Spleen (tissue), 11 donors: Measurements from ENCODE around the gene F2RL3. TPM values are rescaled to one million over a fixed set of nuclear protein-coding genes. Genes with fewer than 3 reads are reported as not detected.

Source experiments
- DNase-seq: peaks from one replicate; pipeline ENCODE4 v3.0.0-alpha.2; 2020
- H3K27ac ChIP-seq, 8 donors: fragments of 200-600 bp; sonication (generic) in 7 of 8; 1 replicate in 4 of 8; 2 replicates in 4 of 8; pipeline versions ENCODE4 v1.5.0 to v1.8.0; 2016 to 2021; ENCODE audit warnings: inconsistent platforms in 4 of 8, mild to moderate bottlenecking in 4 of 8, moderate library complexity in 1 of 8
- H3K27me3 ChIP-seq, 7 donors: fragments of 200-600 bp; sonication (generic) in 6 of 7; replicated peaks in 1 of 7; 1 replicate in 4 of 7; 2 replicates in 3 of 7; pipeline versions ENCODE4 v1.5.0 to v1.8.0; 2016 to 2021; ENCODE audit warnings: inconsistent platforms in 3 of 7, mild to moderate bottlenecking in 1 of 7
- H3K36me3 ChIP-seq, 6 donors: fragments of 200-600 bp; sonication (generic) in 5 of 6; 1 replicate in 4 of 6; 2 replicates in 2 of 6; pipeline versions ENCODE4 v1.5.0 to v1.8.0; 2016 to 2021; ENCODE audit warnings: inconsistent platforms in 2 of 6
- H3K4me1 ChIP-seq, 6 donors: fragments of 200-600 bp; sonication (generic) in 5 of 6; 1 replicate in 3 of 6; 2 replicates in 3 of 6; pipeline versions ENCODE4 v1.5.0 to v1.8.0; 2016 to 2021; ENCODE audit warnings: inconsistent platforms in 3 of 6
- H3K4me3 ChIP-seq, 8 donors: fragments of 200-600 bp; sonication (generic) in 7 of 8; 1 replicate in 4 of 8; 2 replicates in 4 of 8; pipeline versions ENCODE4 v1.5.0 to v1.8.0; 2016 to 2021; ENCODE audit warnings: inconsistent platforms in 4 of 8, mild to moderate bottlenecking in 4 of 8, moderate library complexity in 2 of 8
- H3K9me3 ChIP-seq, 8 donors: fragments of 200-600 bp; sonication (generic) in 7 of 8; 1 replicate in 4 of 8; 2 replicates in 4 of 8; pipeline versions ENCODE4 v1.5.0 to v1.8.0; 2016 to 2021; ENCODE audit warnings: inconsistent platforms in 4 of 8
- POLR2A ChIP-seq, 3 donors: fragments of 450-650 bp; IDR thresholded peaks; one replicate each; pipeline ENCODE4 v1.5.1; 2017; ENCODE audit warnings: antibody characterized with exemption in 3 of 3, mild to moderate bottlenecking in 1 of 3
- POLR2AphosphoS5 ChIP-seq, 3 donors: sonication (generic); formaldehyde crosslinking; IDR thresholded peaks; one replicate each; pipeline ENCODE4 v1.5.1; 2017; ENCODE audit warnings: antibody characterized with exemption in 3 of 3
- WGBS, 5 donors: extraction: QIAGEN DNeasy Blood & Tissue Kit in 3 of 5; methylation state at CpG; one replicate each; pipeline versions ENCODE4 v1.1.5 to v1.1.7; 2013 to 2018; 5-methylcytosine and 5-hydroxymethylcytosine counted together
- intact Hi-C: fragments of 100-400 bp; cut with DNase I; formaldehyde crosslinking; loops from one replicate; pipeline ENCODE4 v1.15.0; 2023; ENCODE audit warnings: low total_unique reads
- polyA plus RNA-seq, 3 donors: library from polyadenylated mRNA; stranded (reverse); fragments of 200-250 nt; gene quantifications; one replicate each; pipeline ENCODE4 v1.2.1, GENCODE V29; 2013
- total RNA-seq, 7 donors: library from RNA; depleted of rRNA in 3 of 7; stranded (reverse); fragments of >200 nt in 3 of 7; fragmentation: NEBNext Ultra II Directional in 4 of 7; extraction: Animal tissue kit (Norgen Biotek cat#: 25700) in 4 of 7; gene quantifications; one replicate each; pipeline versions ENCODE4 v1.1.0 to v1.2.1, GENCODE V29; 2016 to 2021
- TF ChIP-seq, protein P1 (sequence below), 11 experiments: fragments of 200-600 bp in 7 of 11; fragments of 450-650 bp in 4 of 11; sonication (generic) in 4 of 11; IDR thresholded peaks in 8 of 11; conservative IDR thresholded peaks in 3 of 11; 1 replicate in 7 of 11; 2 replicates in 4 of 11; pipeline versions ENCODE4 v1.4.0 to v1.8.0; 2016 to 2021; ENCODE audit warnings: antibody characterized with exemption in 11 of 11, inconsistent platforms in 4 of 11, mild to moderate bottlenecking in 1 of 11
- donor health status: healthy with polysubstance abuse.
- donor health status: DM: no; HTN: no; CAD: no; lungs with moderate emphysema.
- donor health status: DM: no; HTN: no; CAD: no.
- donor health status: Bipolar disorder and iron deficiency.
- donor health status: healthy.
- donor health status: DM: no; HTN: no; CAD: no.
- donor health status: DM: yes; HTN: yes; CAD: no.

F2RL3 gene
- total and polyA plus RNA-seq, 10 donors, result 0.48 to 5.4 (median 1.8) TPM

DNA sequence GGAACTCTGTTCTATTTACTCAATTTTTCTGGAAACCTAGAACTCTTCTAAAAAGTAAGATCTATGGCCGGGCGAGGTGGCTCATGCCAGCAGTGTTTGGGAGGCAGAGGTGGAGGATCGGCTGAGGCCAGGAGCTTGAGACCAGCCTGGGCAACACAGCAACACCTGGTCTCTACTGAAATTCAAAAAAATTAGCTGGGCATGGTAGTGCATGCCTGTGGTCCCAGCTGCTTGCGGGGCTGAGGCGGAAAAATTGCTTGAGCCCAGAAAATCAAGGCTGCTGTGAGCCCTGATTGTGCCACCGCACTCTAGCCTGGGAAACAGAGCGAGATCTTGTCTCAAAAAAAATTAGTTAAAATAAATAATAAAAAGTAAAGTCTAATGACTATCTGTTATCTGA is 28.6 kb downstream of the F2RL3 start:
- no peak overlapping the region for H3K4me3 ChIP-seq
- no peaks in the 10 kb centered on the region for H3K4me1 ChIP-seq
- TF ChIP-seq POLR2AphosphoS5 (IDR thresholded peaks at IDR 0.05), result no peak
- TF ChIP-seq POLR2A (IDR thresholded peaks at IDR 0.05), result no peak
- H3K9me3 ChIP-seq, result peaks cover 5 to 45% (median 41%) of the 10 kb centered on the region in 8 donors
- intact Hi-C loops, result no loop called here
- no peak for DNase-seq
- no peak overlapping the region for H3K27ac ChIP-seq
- H3K36me3 ChIP-seq, result no peaks in the 10 kb centered on the region
- WGBS, 5 donors, result 78 to 91% (median 81%) methylated on average over 7 of the region's 7 CpGs
- H3K27me3 ChIP-seq, result peaks cover 0 to 5% (median 0%) of the 10 kb centered on the region in 7 donors

DNA sequence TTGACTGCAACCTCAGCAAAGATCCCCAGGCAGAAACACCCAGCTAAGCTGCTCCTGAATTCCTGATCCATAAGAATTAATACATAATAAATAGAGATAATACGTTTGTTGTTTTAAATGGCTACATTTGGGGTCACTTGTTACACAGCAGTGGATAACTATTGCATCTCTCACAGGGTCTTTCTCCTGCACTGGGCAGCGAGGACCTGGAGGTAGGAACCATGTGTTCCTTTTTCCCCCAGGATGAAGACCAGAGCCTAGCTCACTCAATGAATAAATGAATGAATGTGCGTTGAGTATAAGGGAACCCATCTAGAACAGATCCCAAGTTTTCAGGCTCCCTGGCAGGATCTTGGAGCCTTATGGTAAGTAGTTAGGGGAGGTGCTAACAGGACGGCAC is 30.7 kb downstream of the F2RL3 start:
- H3K27ac ChIP-seq, result no peak overlapping the region
- 66 to 81% (median 72%) methylated on average over 4 of the region's 4 CpGs for WGBS, 5 donors
- no peak for DNase-seq
- no peaks in the 10 kb centered on the region for H3K36me3 ChIP-seq
- H3K4me1 ChIP-seq, result no peaks in the 10 kb centered on the region
- no peak for TF ChIP-seq POLR2AphosphoS5 (IDR thresholded peaks at IDR 0.05)
- TF ChIP-seq, protein P1, sequence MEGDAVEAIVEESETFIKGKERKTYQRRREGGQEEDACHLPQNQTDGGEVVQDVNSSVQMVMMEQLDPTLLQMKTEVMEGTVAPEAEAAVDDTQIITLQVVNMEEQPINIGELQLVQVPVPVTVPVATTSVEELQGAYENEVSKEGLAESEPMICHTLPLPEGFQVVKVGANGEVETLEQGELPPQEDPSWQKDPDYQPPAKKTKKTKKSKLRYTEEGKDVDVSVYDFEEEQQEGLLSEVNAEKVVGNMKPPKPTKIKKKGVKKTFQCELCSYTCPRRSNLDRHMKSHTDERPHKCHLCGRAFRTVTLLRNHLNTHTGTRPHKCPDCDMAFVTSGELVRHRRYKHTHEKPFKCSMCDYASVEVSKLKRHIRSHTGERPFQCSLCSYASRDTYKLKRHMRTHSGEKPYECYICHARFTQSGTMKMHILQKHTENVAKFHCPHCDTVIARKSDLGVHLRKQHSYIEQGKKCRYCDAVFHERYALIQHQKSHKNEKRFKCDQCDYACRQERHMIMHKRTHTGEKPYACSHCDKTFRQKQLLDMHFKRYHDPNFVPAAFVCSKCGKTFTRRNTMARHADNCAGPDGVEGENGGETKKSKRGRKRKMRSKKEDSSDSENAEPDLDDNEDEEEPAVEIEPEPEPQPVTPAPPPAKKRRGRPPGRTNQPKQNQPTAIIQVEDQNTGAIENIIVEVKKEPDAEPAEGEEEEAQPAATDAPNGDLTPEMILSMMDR (IDR thresholded peaks at IDR 0.05 in 8 of 11, conservative IDR thresholded peaks at IDR 0.05 in 3 of 11), result no peak
- TF ChIP-seq POLR2A (IDR thresholded peaks at IDR 0.05), result no peak
- H3K4me3 ChIP-seq, result no peak overlapping the region
- peaks cover 0 to 29% (median 21%) of the 10 kb centered on the region in 8 donors for H3K9me3 ChIP-seq
- intact Hi-C loops, result no loop called here
- H3K27me3 ChIP-seq, result peaks cover 0 to 5% (median 0%) of the 10 kb centered on the region in 7 donors

DNA sequence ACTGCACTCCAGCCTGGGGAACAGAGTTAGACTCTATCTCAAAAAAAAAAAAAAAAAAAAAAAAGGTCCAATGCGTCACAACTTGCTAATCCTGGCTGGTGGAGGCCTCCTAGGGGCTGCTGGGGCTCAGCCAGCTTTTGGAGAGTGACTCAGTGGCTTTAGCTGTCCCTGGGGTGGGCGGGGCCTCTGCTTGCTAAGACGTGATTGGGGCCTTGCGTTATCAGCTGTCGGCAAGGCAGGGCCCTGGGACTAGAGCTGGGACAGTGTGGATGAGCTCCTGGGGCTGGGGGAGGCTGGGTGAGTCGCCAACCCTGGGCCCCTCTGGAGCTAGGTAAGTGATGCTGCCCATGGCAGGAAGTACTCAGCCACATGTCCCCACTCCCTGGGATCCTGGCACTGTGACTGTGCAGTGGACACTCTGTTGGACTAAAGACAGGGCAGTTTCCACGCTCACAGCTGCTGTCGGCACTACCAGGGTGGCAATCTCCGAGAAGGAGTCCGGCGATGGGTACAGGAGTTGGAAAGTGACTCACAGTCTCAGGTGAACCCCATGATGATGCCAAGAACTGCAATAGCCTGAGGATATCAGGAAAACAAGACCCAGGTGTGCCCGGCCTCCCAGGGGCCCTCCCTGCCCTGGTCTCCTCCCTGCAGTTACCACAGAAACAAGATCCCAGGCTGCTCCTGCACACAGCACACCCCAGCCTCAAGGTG is 32.2 kb downstream of the F2RL3 start:
- Histone ChIP-seq H3K27me3 (peaks cover 0 to 5% (median 0%) of the 10 kb centered on the region in 7 donors), H3K27ac (no peak overlapping the region), H3K4me1 (no peaks in the 10 kb centered on the region), H3K36me3 (no peaks in the 10 kb centered on the region), H3K4me3 (no peak overlapping the region), H3K9me3 (peaks cover 0 to 33% (median 21%) of the 10 kb centered on the region in 8 donors)
- 64 to 88% (median 66%) methylated on average over 8 to 12 of the region's 12 CpGs for WGBS, 5 donors
- no peak for DNase-seq
- intact Hi-C loops, result no loop called here
- TF ChIP-seq POLR2AphosphoS5 (IDR thresholded peaks at IDR 0.05) (no peak), POLR2A (IDR thresholded peaks at IDR 0.05) (no peak)
- TF ChIP-seq, protein P1 (IDR thresholded peaks at IDR 0.05 in 8 of 11, conservative IDR thresholded peaks at IDR 0.05 in 3 of 11), result no peak

DNA sequence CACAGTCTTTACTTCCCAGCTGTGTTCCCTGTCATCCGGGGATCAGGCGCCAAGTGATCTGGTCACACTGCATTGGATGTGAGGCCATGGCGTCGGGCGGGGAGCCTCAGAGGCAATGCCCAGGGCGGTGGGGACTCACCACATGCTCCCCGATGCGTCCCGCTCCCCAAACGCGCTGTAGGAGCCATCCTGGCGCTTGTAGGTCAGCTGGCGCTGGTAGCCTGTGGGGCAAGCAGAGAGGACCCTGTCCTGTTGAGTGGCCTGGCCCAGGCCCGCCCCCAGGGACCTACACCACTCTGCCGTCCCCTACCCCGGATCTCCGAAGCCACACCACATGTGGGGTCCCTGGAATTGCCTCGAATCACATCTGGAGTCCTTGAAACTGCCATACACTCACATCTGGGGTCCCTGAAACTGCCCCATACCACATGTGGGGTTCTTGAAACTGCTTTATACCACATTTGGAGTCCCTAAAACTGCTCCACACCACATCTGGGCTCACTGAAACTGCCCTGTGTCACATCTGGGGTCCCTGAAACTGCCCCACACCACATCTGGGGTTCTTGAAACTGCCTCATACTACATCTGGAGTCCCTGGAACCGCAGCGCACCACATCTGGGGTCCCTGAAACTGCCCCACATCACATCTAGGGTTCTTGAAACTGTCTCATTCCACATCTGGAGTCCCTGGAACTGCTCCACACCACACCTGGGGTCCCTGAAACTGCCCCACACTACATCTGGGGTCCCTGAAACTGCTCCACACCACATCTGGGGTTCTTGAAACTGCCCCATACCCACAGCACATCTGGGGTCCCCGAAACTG is 33.2 kb downstream of the F2RL3 start:
- TF ChIP-seq, protein P1 (IDR thresholded peaks at IDR 0.05 in 8 of 11, conservative IDR thresholded peaks at IDR 0.05 in 3 of 11), result no peak
- TF ChIP-seq POLR2A (IDR thresholded peaks at IDR 0.05), result no peak
- no peak for TF ChIP-seq POLR2AphosphoS5 (IDR thresholded peaks at IDR 0.05)

More for the DNA sequence above, 33.2 kb downstream of the F2RL3 start:
- intact Hi-C loops, result no loop called here
- Histone ChIP-seq H3K4me3 (no peak overlapping the region), H3K27me3 (peaks cover 0 to 5% (median 0%) of the 10 kb centered on the region in 7 donors), H3K36me3 (no peaks in the 10 kb centered on the region), H3K27ac (no peak overlapping the region), H3K9me3 (peaks cover 0 to 43% (median 26%) of the 10 kb centered on the region in 8 donors), H3K4me1 (no peaks in the 10 kb centered on the region)
- 71 to 92% (median 90%) methylated on average over 9 to 21 of the region's 21 CpGs for WGBS, 5 donors
- DNase-seq, result no peak
